ENCODE results near the gene SPRR5.

The SPRR5 gene

DNA sequence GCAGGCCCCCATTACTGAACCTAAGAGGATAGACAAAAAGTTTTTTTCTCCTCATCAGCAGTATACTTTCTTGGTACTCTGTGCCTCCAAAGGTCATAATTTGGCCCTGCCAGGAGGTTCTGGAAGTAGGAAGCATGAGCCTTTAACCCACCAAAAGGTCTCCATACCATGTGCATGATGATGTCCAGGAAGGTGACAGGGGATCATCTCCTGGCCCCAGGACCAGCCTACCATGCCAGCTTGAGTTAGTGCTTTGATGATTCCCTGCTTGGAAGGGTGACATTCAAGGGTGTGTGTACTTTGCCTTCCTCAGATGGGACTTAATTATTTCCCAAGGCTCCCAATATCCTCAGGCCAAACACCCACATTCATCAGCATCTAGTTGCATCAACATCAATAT, 30.6 kb downstream of the SPRR5 start:
- TF ChIP-seq EZH2 (IDR thresholded peaks at IDR 0.05; ENCODE audit: borderline replicate concordance, low read length), result no peak
- TF ChIP-seq, protein P1, sequence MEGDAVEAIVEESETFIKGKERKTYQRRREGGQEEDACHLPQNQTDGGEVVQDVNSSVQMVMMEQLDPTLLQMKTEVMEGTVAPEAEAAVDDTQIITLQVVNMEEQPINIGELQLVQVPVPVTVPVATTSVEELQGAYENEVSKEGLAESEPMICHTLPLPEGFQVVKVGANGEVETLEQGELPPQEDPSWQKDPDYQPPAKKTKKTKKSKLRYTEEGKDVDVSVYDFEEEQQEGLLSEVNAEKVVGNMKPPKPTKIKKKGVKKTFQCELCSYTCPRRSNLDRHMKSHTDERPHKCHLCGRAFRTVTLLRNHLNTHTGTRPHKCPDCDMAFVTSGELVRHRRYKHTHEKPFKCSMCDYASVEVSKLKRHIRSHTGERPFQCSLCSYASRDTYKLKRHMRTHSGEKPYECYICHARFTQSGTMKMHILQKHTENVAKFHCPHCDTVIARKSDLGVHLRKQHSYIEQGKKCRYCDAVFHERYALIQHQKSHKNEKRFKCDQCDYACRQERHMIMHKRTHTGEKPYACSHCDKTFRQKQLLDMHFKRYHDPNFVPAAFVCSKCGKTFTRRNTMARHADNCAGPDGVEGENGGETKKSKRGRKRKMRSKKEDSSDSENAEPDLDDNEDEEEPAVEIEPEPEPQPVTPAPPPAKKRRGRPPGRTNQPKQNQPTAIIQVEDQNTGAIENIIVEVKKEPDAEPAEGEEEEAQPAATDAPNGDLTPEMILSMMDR (IDR thresholded peaks at IDR 0.05; ENCODE audit: low read length), result no peak
- no peaks in the 10 kb centered on the region for H3K79me2 ChIP-seq (ENCODE audit: insufficient read depth, low read length)
- no peaks in the 10 kb centered on the region for H3K9me3 ChIP-seq (ENCODE audit: low read length)
- no peak overlapping the region for H3K9ac ChIP-seq (ENCODE audit: low read length)
- no peak overlapping the region for H2AFZ ChIP-seq (ENCODE audit: low read length)
- H4K20me1 ChIP-seq (ENCODE audit: insufficient read depth, low read length), result no peaks in the 10 kb centered on the region
- no peaks in the 10 kb centered on the region for H3K27me3 ChIP-seq (ENCODE audit: insufficient read depth, low read length)
- H3F3A ChIP-seq (ENCODE audit: insufficient read depth, low read length), result no peaks in the 10 kb centered on the region
- H3K4me1 ChIP-seq (ENCODE audit: insufficient read depth, low read length, severe bottlenecking), result no peaks in the 10 kb centered on the region
- H3K36me3 ChIP-seq (ENCODE audit: insufficient read depth, low read length), result no peaks in the 10 kb centered on the region
- no peak overlapping the region for H3K4me2 ChIP-seq (ENCODE audit: low read length)
- H3K4me3 ChIP-seq (ENCODE audit: low read depth, low read length, poor library complexity, severe bottlenecking), result no peak overlapping the region
- H3K27ac ChIP-seq (ENCODE audit: low read depth, low read length, poor library complexity, severe bottlenecking), result no peak overlapping the region
- no peaks in the 10 kb centered on the region for H3K9me2 ChIP-seq (ENCODE audit: low read depth, low read length)

DNA sequence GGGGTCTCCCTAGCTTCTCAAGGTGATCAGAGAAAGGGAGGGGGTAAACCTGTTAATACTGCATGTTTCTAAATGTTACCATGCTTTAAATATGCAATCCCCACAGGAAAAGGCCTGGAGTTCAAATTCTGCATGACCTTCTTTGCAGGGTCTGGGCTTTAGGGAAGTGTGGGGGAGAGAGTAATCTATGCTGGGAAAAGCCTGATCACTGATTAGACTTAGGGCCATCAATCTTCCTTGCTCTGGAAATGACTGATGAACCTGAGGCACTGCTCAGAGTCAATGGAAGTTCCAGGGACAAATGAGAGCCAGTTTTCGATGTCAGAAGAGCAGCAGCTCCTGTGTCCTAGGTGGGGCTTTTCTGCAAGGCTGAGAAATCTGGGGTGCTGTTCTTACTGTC, 33.7 kb downstream of the SPRR5 start:
- no peaks in the 10 kb centered on the region for H4K20me1 ChIP-seq (ENCODE audit: insufficient read depth, low read length)
- no peaks in the 10 kb centered on the region for H3K9me2 ChIP-seq (ENCODE audit: low read depth, low read length)
- no peak overlapping the region for H2AFZ ChIP-seq (ENCODE audit: low read length)
- H3K9me3 ChIP-seq (ENCODE audit: low read length), result no peaks in the 10 kb centered on the region
- H3K9ac ChIP-seq (ENCODE audit: low read length), result no peak overlapping the region
- H3K27ac ChIP-seq (ENCODE audit: low read depth, low read length, poor library complexity, severe bottlenecking), result no peak overlapping the region
- H3K4me2 ChIP-seq (ENCODE audit: low read length), result no peak overlapping the region
- TF ChIP-seq, protein P1 (IDR thresholded peaks at IDR 0.05; ENCODE audit: low read length), result no peak
- TF ChIP-seq EZH2 (IDR thresholded peaks at IDR 0.05; ENCODE audit: borderline replicate concordance, low read length), result no peak
- no peaks in the 10 kb centered on the region for H3K27me3 ChIP-seq (ENCODE audit: insufficient read depth, low read length)
- H3F3A ChIP-seq (ENCODE audit: insufficient read depth, low read length), result no peaks in the 10 kb centered on the region
- H3K79me2 ChIP-seq (ENCODE audit: insufficient read depth, low read length), result no peaks in the 10 kb centered on the region
- H3K4me1 ChIP-seq (ENCODE audit: insufficient read depth, low read length, severe bottlenecking), result no peaks in the 10 kb centered on the region
- H3K4me3 ChIP-seq (ENCODE audit: low read depth, low read length, poor library complexity, severe bottlenecking), result no peak overlapping the region
- H3K36me3 ChIP-seq (ENCODE audit: insufficient read depth, low read length), result no peaks in the 10 kb centered on the region

DNA sequence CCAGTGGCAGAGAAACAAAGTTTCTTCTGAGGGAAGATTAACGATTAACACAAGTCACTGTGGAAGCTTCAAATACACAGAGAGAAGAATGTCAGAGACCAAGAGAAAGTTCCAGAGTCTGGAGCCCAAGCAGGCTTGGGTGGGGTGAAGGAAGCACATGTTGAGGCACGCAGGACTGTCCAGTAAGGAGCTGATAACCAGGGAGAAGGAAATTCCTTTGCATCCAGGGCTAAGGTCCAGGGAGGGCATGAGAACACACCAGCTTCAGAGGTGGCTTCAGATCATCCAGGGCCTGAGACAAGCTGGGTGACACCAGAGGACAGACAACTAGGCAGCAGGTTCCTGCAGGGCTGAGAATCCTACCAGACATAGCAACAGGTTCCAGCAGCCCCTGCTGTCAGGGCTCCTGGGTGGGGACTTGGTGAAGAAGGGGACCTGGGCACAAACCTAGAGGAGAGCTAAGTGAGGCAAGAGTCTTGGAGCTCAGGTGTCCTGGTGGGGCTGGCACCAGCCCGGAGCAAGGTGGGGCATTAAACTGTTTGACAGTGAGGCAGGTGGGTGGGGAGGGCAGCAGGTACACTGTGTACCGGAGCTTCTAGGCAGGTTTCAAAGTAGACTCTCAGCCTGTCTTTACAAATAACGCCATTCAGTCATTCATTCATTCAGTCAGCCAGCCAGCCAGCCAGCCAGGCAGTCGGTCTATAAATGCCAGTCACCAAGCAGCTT, 34.3 kb downstream of the SPRR5 start:
- Histone ChIP-seq H3K27me3 (ENCODE audit: insufficient read depth, low read length) (no peaks in the 10 kb centered on the region), H2AFZ (ENCODE audit: low read length) (no peak overlapping the region), H3K36me3 (ENCODE audit: insufficient read depth, low read length) (no peaks in the 10 kb centered on the region)

More for the DNA sequence above, 34.3 kb downstream of the SPRR5 start:
- no peak overlapping the region for H3K27ac ChIP-seq (ENCODE audit: low read depth, low read length, poor library complexity, severe bottlenecking)
- H3F3A ChIP-seq (ENCODE audit: insufficient read depth, low read length), result no peaks in the 10 kb centered on the region
- no peaks in the 10 kb centered on the region for H4K20me1 ChIP-seq (ENCODE audit: insufficient read depth, low read length)
- no peaks in the 10 kb centered on the region for H3K9me3 ChIP-seq (ENCODE audit: low read length)
- H3K79me2 ChIP-seq (ENCODE audit: insufficient read depth, low read length), result no peaks in the 10 kb centered on the region
- no peak overlapping the region for H3K9ac ChIP-seq (ENCODE audit: low read length)
- H3K9me2 ChIP-seq (ENCODE audit: low read depth, low read length), result no peaks in the 10 kb centered on the region
- TF ChIP-seq, protein P1 (IDR thresholded peaks at IDR 0.05; ENCODE audit: low read length), result no peak
- TF ChIP-seq EZH2 (IDR thresholded peaks at IDR 0.05; ENCODE audit: borderline replicate concordance, low read length), result no peak
- no peaks in the 10 kb centered on the region for H3K4me1 ChIP-seq (ENCODE audit: insufficient read depth, low read length, severe bottlenecking)
- no peak overlapping the region for H3K4me2 ChIP-seq (ENCODE audit: low read length)
- H3K4me3 ChIP-seq (ENCODE audit: low read depth, low read length, poor library complexity, severe bottlenecking), result no peak overlapping the region
